ENCODE results near the gene ELP2.

DNA sequence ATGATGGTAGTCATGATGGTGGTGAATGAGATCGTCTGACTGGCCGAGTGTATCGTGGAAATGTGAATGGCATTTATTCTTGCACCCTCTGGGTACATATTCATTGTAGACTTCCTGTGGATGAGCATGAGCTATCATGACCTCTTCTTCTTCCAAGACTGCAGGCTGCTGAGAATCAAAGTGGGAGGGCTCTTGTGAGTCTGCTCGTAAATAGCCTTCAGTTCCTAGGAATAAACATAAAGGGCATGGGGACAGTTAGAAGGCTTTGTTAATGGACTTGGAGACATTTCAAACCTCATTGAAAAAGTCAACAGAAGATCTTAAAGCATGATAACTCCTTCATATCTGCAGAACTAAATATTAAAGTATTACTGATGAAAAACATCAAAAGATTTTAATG, 15.4 kb upstream of the ELP2 start:
- TF ChIP-seq CTCF (conservative IDR thresholded peaks at IDR 0.05; ENCODE audit: low read depth, low read length) (no peak), EZH2 (IDR thresholded peaks at IDR 0.05; ENCODE audit: low read length, unreplicated experiment) (no peak), EZH2phosphoT487 (IDR thresholded peaks at IDR 0.05; ENCODE audit: borderline replicate concordance, low read length) (no peak)
